HepG2 (cell line): Measurements from ENCODE around the gene BEST2. TPM values are rescaled to one million over a fixed set of nuclear protein-coding genes. Genes with fewer than 3 reads are reported as not detected.

Experiments
- ATF5 ChIP-seq: sonication (generic); formaldehyde crosslinking; IDR thresholded peaks from 2 replicates; pipeline ENCODE4 v1.4.0; 2020; ENCODE audit warnings: mild to moderate bottlenecking, low read depth, missing genetic modification reagents
- CBX5 ChIP-seq: sonication (generic); formaldehyde crosslinking; IDR thresholded peaks from 2 replicates; pipeline ENCODE4 v1.4.0; 2020; ENCODE audit warnings: missing genetic modification reagents, borderline replicate concordance
- E2F1 ChIP-seq: sonication (generic); formaldehyde crosslinking; IDR thresholded peaks from 2 replicates; pipeline ENCODE4 v1.5.0; 2020; ENCODE audit warnings: missing genetic modification reagents
- FOSL2 ChIP-seq: sonication (generic); formaldehyde crosslinking; IDR thresholded peaks from 2 replicates; pipeline ENCODE4 v1.4.0; 2020; ENCODE audit warnings: missing genetic modification reagents
- FOXA1 ChIP-seq, 2 experiments: fragments of 450-650 bp in 1 of 2; sonication (generic) in 1 of 2; formaldehyde crosslinking in 1 of 2; IDR thresholded peaks; 2 replicates each; pipeline versions ENCODE4 v1.4.0 to v1.6.1; 2016 to 2020; ENCODE audit warnings: missing genetic modification reagents in 1 of 2
- GATAD1 ChIP-seq: IDR thresholded peaks from 2 replicates; pipeline ENCODE4 v1.6.1; 2016; ENCODE audit warnings: missing genetic modification reagents, missing compliant biosample characterization
- HNF1A ChIP-seq, 2 experiments: sonication (generic) in 1 of 2; formaldehyde crosslinking in 1 of 2; IDR thresholded peaks; 2 replicates each; pipeline versions ENCODE4 v1.4.0 to v1.6.1; 2016 to 2020; ENCODE audit warnings: borderline replicate concordance in 1 of 2, low read depth in 1 of 2, mild to moderate bottlenecking in 1 of 2, missing genetic modification reagents in 1 of 2
- KAT7 ChIP-seq: IDR thresholded peaks from 2 replicates; pipeline ENCODE4 v1.6.1; 2018; ENCODE audit warnings: borderline replicate concordance, missing compliant biosample characterization
- KAT8 ChIP-seq: IDR thresholded peaks from 2 replicates; pipeline ENCODE4 v1.6.1; 2016; ENCODE audit warnings: missing genetic modification reagents, missing compliant biosample characterization
- MBNL3 ChIP-seq: fragments of 250-450 bp; sonication (Bioruptor Pico); conservative IDR thresholded peaks from 2 replicates; pipeline ENCODE4 v1.8.0; 2022; ENCODE audit warnings: mild to moderate bottlenecking, inconsistent platforms
- MED1 ChIP-seq: sonication (generic); formaldehyde crosslinking; IDR thresholded peaks from 2 replicates; pipeline ENCODE4 v1.4.0; 2020; ENCODE audit warnings: missing genetic modification reagents
- NFE2L1 ChIP-seq: sonication (generic); formaldehyde crosslinking; IDR thresholded peaks from 2 replicates; pipeline ENCODE4 v1.4.0; 2020; ENCODE audit warnings: missing genetic modification reagents, mild to moderate bottlenecking, borderline replicate concordance
- NKX3-1 ChIP-seq: sonication (generic); formaldehyde crosslinking; IDR thresholded peaks from 2 replicates; pipeline ENCODE4 v1.5.0; 2020; ENCODE audit warnings: missing genetic modification reagents
- RXRB ChIP-seq: IDR thresholded peaks from 2 replicates; pipeline ENCODE4 v1.6.1; 2016; ENCODE audit warnings: borderline replicate concordance, missing genetic modification reagents, missing compliant biosample characterization
- SP2 ChIP-seq: sonication (generic); formaldehyde crosslinking; IDR thresholded peaks from 2 replicates; pipeline ENCODE4 v1.5.1; 2020; ENCODE audit warnings: mild to moderate bottlenecking, missing genetic modification reagents
- STAT5B ChIP-seq: sonication (generic); formaldehyde crosslinking; IDR thresholded peaks from 2 replicates; pipeline ENCODE4 v1.4.0; 2020; ENCODE audit warnings: missing genetic modification reagents
- TOPORS ChIP-seq: sonication (generic); formaldehyde crosslinking; IDR thresholded peaks from 2 replicates; pipeline ENCODE4 v1.8.0; 2023; ENCODE audit warnings: mild to moderate bottlenecking, missing genetic modification reagents
- TRIM24 ChIP-seq: sonication (generic); formaldehyde crosslinking; IDR thresholded peaks from 2 replicates; pipeline ENCODE4 v1.8.0; 2022; ENCODE audit warnings: mild to moderate bottlenecking, missing genetic modification reagents
- ZBTB7A ChIP-seq: sonication (generic); formaldehyde crosslinking; IDR thresholded peaks from 2 replicates; pipeline ENCODE4 v1.8.0; 2022; ENCODE audit warnings: mild to moderate bottlenecking, missing genetic modification reagents
- ZNF12 ChIP-seq: sonication (generic); formaldehyde crosslinking; IDR thresholded peaks from 2 replicates; pipeline ENCODE4 v1.5.0; 2020; ENCODE audit warnings: missing genetic modification reagents
- ZNF766 ChIP-seq: sonication (generic); formaldehyde crosslinking; IDR thresholded peaks from 2 replicates; pipeline ENCODE4 v1.5.0; 2020; ENCODE audit warnings: missing genetic modification reagents, borderline replicate concordance
- ZNF800 ChIP-seq: sonication (generic); formaldehyde crosslinking; IDR thresholded peaks from 2 replicates; pipeline ENCODE4 v1.4.0; 2020; ENCODE audit warnings: missing genetic modification reagents
- ZSCAN20 ChIP-seq: sonication (generic); formaldehyde crosslinking; IDR thresholded peaks from 2 replicates; pipeline ENCODE4 v1.4.0; 2020; ENCODE audit warnings: missing genetic modification reagents, mild to moderate bottlenecking, borderline replicate concordance
- polyA plus RNA-seq, 8 experiments: library from polyadenylated mRNA; depleted of rRNA in 3 of 8; stranded (reverse) in 7 of 8; unstranded in 1 of 8; fragments of >200 nt; fragmentation: Illumina TruSeq in 4 of 8; extraction: Trizol in 4 of 8; gene quantifications; 2 replicates each; pipeline versions ENCODE4 v1.2.1 to v1.2.3, GENCODE V29; 2011 to 2016; ENCODE audit warnings: low read depth in 4 of 8, missing spikeins in 1 of 8, mixed read lengths in 1 of 8; ENCODE audit not compliant: insufficient read depth in 1 of 8
- total RNA-seq, 5 experiments: library from RNA; depleted of rRNA; stranded (reverse); fragments of >200 nt; fragmentation: Illumina TruSeq; extraction: Trizol; gene quantifications; 2 replicates each; pipeline ENCODE4 v1.2.3, GENCODE V29; 2016; ENCODE audit warnings: low read depth in 1 of 5

BEST2 gene
- total and polyA plus RNA-seq, 2 of the 13 experiments (the other 11 are each of a cell fraction or from before 2014, with no cell fraction given): not detected

GRCh38 chr19:12757544-12758274 lies 6.1 kb downstream of the BEST2 start (continued):
- TF ChIP-seq E2F1 (CRISPR knock-in tag) (no peak), ZSCAN20 (no peak), ATF5 (no peak), KAT7 (CRISPR knock-in tag) (no peak), STAT5B (CRISPR knock-in tag) (no peak), RXRB (CRISPR knock-in tag) (no peak), ZNF766 (no peak), FOXA1 (IDR thresholded peaks at IDR 0.05) (no peak), FOXA1 (CRISPR knock-in tag; IDR thresholded peaks at IDR 0.05) (peak; percentile 87), MED1 (CRISPR knock-in tag) (peak; percentile 46; the same call in 1 of the 2 replicates), GATAD1 (CRISPR knock-in tag) (no peak), ZBTB7A (CRISPR knock-in tag) (no peak), CBX5 (peak; percentile 30; the same call in 1 of the 2 replicates), KAT8 (no peak; the same call in 1 of the 2 replicates), SP2 (CRISPR knock-in tag) (no peak), NFE2L1 (CRISPR knock-in tag) (no peak), ZNF12 (CRISPR knock-in tag) (no peak), TOPORS (no peak), FOSL2 (CRISPR knock-in tag) (no peak), TRIM24 (no peak), HNF1A (IDR thresholded peaks at IDR 0.05; ENCODE audit: low read depth) (no peak), HNF1A (CRISPR knock-in tag; IDR thresholded peaks at IDR 0.05; ENCODE audit: borderline replicate concordance) (no peak), NKX3-1 (no peak), MBNL3 (no peak), ZNF800 (CRISPR knock-in tag) (no peak)
